OCI-LY7 (cell line): Measurements from ENCODE around the gene MTAP. TPM values are rescaled to one million over a fixed set of nuclear protein-coding genes. Genes with fewer than 3 reads are reported as not detected.
A peak's percentile ranks its signal among the peaks of the same experiment; 100 is the strongest.

Experiments
- BruUV-seq: library from RNA; stranded (reverse); fragments of 400-500 nt; replicated peaks from 2 replicates; lab custom pipeline; 2021; lab: Mats Ljungman, UMichigan
- CTCF ChIA-PET: fragments of 300-600 bp; sonication (Branson Sonifier 250); formaldehyde crosslinking; loops from one replicate; lab custom pipeline; 2022; ENCODE audit warnings: antibody characterized with exemption; ENCODE audit not compliant: unreplicated experiment; lab: Charles Lee
- POLR2A ChIA-PET: fragments of 300-600 bp; sonication (Branson Sonifier 250); formaldehyde crosslinking; loops from one replicate; lab custom pipeline; 2022; ENCODE audit warnings: antibody characterized with exemption; lab: Charles Lee
- DNase-seq: peaks from one replicate; pipeline ENCODE4 v3.0.0-alpha.2; 2015; ENCODE audit warnings: low spot score
- H2AFZ ChIP-seq: fragments of 200-600 bp; sonication (generic), shearing (Covaris generic); 2 replicates; pipeline ENCODE4 v1.6.1; 2014; ENCODE audit warnings: mild to moderate bottlenecking, antibody characterized with exemption, low read length, moderate library complexity
- H3K27ac ChIP-seq: fragments of 200-600 bp; sonication (generic); 2 replicates; pipeline ENCODE4 v1.5.1; 2014; ENCODE audit warnings: mixed run types, low read depth, mild to moderate bottlenecking, moderate library complexity, low read length, inconsistent platforms; ENCODE audit not compliant: poor library complexity, severe bottlenecking
- H3K36me3 ChIP-seq: fragments of 200-600 bp; sonication (generic); 2 replicates; pipeline ENCODE4 v1.6.1; 2014; ENCODE audit warnings: mild to moderate bottlenecking, antibody characterized with exemption, low read length, moderate library complexity, mixed read lengths; ENCODE audit not compliant: insufficient read depth
- H3K4me1 ChIP-seq: fragments of 200-600 bp; sonication (generic); 2 replicates; pipeline ENCODE4 v1.5.1; 2014; ENCODE audit warnings: mild to moderate bottlenecking, low read length; ENCODE audit not compliant: insufficient read depth, poor library complexity, severe bottlenecking
- H3K4me2 ChIP-seq: fragments of 200-600 bp; sonication (generic); 2 replicates; pipeline ENCODE4 v1.6.1; 2014; ENCODE audit warnings: mild to moderate bottlenecking, low read length
- H3K4me3 ChIP-seq: fragments of 200-600 bp; sonication (generic); 2 replicates; pipeline ENCODE4 v1.5.1; 2014; ENCODE audit warnings: mild to moderate bottlenecking, low read depth, low read length; ENCODE audit not compliant: poor library complexity, severe bottlenecking
- H3K79me2 ChIP-seq: fragments of 200-600 bp; sonication (generic); 2 replicates; pipeline ENCODE4 v1.6.1; 2016; ENCODE audit warnings: low read depth, mild to moderate bottlenecking, low read length, moderate library complexity, mixed read lengths; ENCODE audit not compliant: insufficient read depth
- H3K9me2 ChIP-seq: fragments of 200-600 bp; sonication (generic); 2 replicates; pipeline ENCODE4 v1.6.1; 2016; ENCODE audit warnings: mild to moderate bottlenecking, low read length, mixed read lengths; ENCODE audit not compliant: insufficient read depth
- H3K9me3 ChIP-seq: fragments of 200-600 bp; sonication (generic); 2 replicates; pipeline ENCODE4 v1.6.1; 2014; ENCODE audit warnings: mild to moderate bottlenecking, mixed run types, low read length, mixed read lengths
- H4K20me1 ChIP-seq: fragments of 200-600 bp; sonication (generic); 2 replicates; pipeline ENCODE4 v1.6.1; 2014; ENCODE audit warnings: mild to moderate bottlenecking, antibody characterized with exemption, low read length, moderate library complexity, mixed read lengths; ENCODE audit not compliant: insufficient read depth
- EZH2phosphoT487 ChIP-seq: fragments of 200-600 bp; sonication (generic); IDR thresholded peaks from 2 replicates; pipeline ENCODE4 v1.6.1; 2018; ENCODE audit warnings: low read depth, borderline replicate concordance, mild to moderate bottlenecking, mixed run types, antibody characterized with exemption, low read length, moderate library complexity, mixed read lengths
- intact Hi-C: fragments of 100-400 bp; cut with micrococcal nuclease; formaldehyde crosslinking; loops from one replicate; pipeline ENCODE4 v1.10.0; 2022; ENCODE audit not compliant: unreplicated experiment
- total RNA-seq, 2 experiments: library from RNA; depleted of rRNA in 1 of 2; stranded (reverse); fragments of >200 nt in 1 of 2; shearing (Covaris generic) in 1 of 2; gene quantifications; 2 replicates each; pipeline ENCODE4 v1.2.3, GENCODE V29; 2014 to 2022
- TF ChIP-seq, protein P1 (sequence below): fragments of 200-600 bp; sonication (generic); conservative IDR thresholded peaks from 2 replicates; pipeline ENCODE4 v1.5.1; 2014; ENCODE audit warnings: mild to moderate bottlenecking, antibody characterized with exemption, low read length, moderate library complexity, mixed read lengths

The MTAP gene
- total RNA-seq, 2 experiments from 2014 or later: 41.6 to 101 TPM

DNA sequence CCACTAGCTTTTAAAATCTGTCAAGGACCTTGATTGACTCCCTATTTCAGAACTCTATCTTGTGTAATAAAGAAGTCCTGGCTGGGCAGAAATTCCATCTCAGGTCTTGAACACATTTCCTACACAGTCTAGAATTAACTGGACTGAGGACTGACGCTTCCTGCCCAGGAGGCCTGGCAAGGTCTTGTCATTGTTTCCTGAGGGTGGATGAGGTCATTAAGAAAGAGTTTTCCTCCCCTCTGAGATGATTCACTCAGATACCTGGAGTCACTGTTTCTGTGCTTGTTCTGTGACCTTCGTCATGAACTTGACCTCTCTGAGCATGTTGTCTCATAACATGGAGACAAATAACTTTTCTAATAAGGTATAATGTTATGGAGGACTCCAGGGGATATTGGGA is 10.0 kb downstream of the MTAP start:
- Histone ChIP-seq H4K20me1 (peaks cover 35% of the 10 kb centered on the region; the same call in 1 of the 2 replicates), H3K36me3 (peaks cover 98% of the 10 kb centered on the region), H2AFZ (no peak overlapping the region), H3K4me3 (no peak overlapping the region), H3K9me3 (no peaks in the 10 kb centered on the region), H3K9me2 (no peaks in the 10 kb centered on the region), H3K79me2 (peaks cover 55% of the 10 kb centered on the region), H3K4me1 (peaks cover 27% of the 10 kb centered on the region), H3K27ac (peak overlapping the region; percentile 5), H3K4me2 (no peak overlapping the region)
- DNase-seq: no peak
- TF ChIP-seq EZH2phosphoT487: no peak
- TF ChIP-seq, protein P1, sequence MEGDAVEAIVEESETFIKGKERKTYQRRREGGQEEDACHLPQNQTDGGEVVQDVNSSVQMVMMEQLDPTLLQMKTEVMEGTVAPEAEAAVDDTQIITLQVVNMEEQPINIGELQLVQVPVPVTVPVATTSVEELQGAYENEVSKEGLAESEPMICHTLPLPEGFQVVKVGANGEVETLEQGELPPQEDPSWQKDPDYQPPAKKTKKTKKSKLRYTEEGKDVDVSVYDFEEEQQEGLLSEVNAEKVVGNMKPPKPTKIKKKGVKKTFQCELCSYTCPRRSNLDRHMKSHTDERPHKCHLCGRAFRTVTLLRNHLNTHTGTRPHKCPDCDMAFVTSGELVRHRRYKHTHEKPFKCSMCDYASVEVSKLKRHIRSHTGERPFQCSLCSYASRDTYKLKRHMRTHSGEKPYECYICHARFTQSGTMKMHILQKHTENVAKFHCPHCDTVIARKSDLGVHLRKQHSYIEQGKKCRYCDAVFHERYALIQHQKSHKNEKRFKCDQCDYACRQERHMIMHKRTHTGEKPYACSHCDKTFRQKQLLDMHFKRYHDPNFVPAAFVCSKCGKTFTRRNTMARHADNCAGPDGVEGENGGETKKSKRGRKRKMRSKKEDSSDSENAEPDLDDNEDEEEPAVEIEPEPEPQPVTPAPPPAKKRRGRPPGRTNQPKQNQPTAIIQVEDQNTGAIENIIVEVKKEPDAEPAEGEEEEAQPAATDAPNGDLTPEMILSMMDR: no peak
- intact Hi-C loops: loop anchor here (5.0 kb wide), 3 partner anchors 295 to 640 kb away; no protein-coding TSS in a partner anchor
- no TSS peak for BruUV-seq
- ChIA-PET POLR2A (no interaction called here), CTCF (interaction anchor here (0.6 kb wide), 1 partner anchor 217 kb away, joined by 3 read pairs; no protein-coding TSS in a partner anchor)

DNA sequence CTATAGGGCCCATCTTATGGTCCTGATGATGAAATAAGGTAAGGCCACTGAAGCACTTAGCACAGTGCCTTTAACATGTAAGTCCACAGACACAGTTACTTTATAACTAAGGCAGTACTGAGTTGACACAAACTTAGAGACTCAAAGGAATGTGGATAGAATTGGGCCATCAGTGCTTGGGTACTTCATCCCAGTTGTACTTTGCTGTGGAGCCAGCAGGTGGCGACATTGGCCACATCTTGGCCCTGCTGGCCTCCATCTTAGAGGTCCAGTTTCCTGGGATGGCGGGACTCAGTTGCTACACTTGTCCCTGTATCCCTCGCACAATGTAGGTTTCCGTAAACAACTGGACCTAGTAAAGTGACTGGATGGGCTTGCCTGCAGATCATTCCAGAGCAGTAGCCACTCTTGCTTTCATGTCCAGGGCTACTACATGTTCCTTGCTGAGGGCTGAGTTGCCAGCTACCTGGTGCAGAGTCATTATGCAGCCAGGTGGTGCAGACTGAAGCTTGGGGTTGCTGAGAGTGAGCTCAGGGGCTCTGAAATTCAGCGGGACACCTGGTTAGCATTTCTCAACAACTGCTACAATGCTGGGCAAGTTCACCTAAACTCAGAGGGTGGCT is 10.6 kb downstream of the MTAP start:
- no peak for TF ChIP-seq EZH2phosphoT487
- TF ChIP-seq, protein P1: peak; percentile 92
- H3K4me3 ChIP-seq: no peak overlapping the region
- intact Hi-C loops: loop anchor here (1.0 to 5.0 kb wide), 7 partner anchors 181 to 639 kb away; partner anchors contain the start of genes CDKN2A and CDKN2B-AS1
- peaks cover 52% of the 10 kb centered on the region for H3K79me2 ChIP-seq
- DNase-seq: peak; percentile 72
- H3K4me1 ChIP-seq: peaks cover 22% of the 10 kb centered on the region
- peaks cover 98% of the 10 kb centered on the region for H3K36me3 ChIP-seq
- peak overlapping the region; percentile 32 for H3K27ac ChIP-seq
- H2AFZ ChIP-seq: no peak overlapping the region
- H3K9me2 ChIP-seq: no peaks in the 10 kb centered on the region
- H3K9me3 ChIP-seq: no peaks in the 10 kb centered on the region
- ChIA-PET CTCF (interaction anchor here (0.6 to 1.5 kb wide), 5 partner anchors 194 to 235 kb away, joined by 3 to 5 read pairs (median 3); no protein-coding TSS in a partner anchor), POLR2A (interaction anchor here (1.3 to 1.6 kb wide), 2 partner anchors 196 to 227 kb away, joined by 3 to 5 read pairs; partner anchors contain the start of gene CDKN2B)
- H3K4me2 ChIP-seq: peak overlapping the region; percentile 24; the same call in 1 of the 2 replicates
- H4K20me1 ChIP-seq: peaks cover 31% of the 10 kb centered on the region; the same call in 1 of the 2 replicates
- no TSS peak for BruUV-seq
